Muscle of arm (tissue), 12 donors: ENCODE measurements around the gene PNKP. TPM values are rescaled to one million over a fixed set of nuclear protein-coding genes. Genes with fewer than 3 reads are reported as not detected.

ENCODE experiments used
- DNase-seq: peaks from one replicate; pipeline ENCODE4 v3.0.0-alpha.2; 2013
- polyA plus RNA-seq, 12 donors: library from polyadenylated mRNA; unstranded; fragments of 120-200 nt; gene quantifications; one replicate each; pipeline ENCODE4 v1.2.1, GENCODE V29; 2013; ENCODE audit not compliant: insufficient read length in 12 of 12

The PNKP gene
- polyA plus RNA-seq, 12 donors = 17.2 to 73.0 (median 28.5) TPM; not detected in 1

GRCh38 chr19:49847731-49848696, 19.4 kb downstream of the PNKP start:
- no peak for DNase-seq

DNA sequence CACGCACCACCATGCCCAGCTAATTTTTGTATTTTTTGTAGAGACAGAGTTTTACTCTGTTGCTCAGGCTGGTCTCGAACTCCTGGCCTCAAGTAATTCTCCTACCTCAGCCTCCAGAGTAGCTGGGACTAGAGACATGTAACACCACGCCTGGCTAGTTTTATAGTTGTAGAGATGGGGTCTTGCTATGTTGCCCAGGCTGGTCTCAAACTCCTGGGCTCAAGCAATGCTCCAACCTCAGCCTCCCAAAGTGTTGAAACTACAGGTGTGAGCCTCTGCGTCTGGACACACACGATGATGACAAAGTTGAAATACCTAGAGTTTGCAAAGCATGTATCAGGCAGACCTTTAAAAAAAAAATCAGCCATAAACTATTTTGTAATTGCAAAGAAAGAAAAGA, 21.0 kb downstream of the PNKP start:
- no peak for DNase-seq

- DNase-seq = no peak
Measured at GRCh38 chr19:49845414-49845813, 22.0 kb downstream of the PNKP start.

DNA sequence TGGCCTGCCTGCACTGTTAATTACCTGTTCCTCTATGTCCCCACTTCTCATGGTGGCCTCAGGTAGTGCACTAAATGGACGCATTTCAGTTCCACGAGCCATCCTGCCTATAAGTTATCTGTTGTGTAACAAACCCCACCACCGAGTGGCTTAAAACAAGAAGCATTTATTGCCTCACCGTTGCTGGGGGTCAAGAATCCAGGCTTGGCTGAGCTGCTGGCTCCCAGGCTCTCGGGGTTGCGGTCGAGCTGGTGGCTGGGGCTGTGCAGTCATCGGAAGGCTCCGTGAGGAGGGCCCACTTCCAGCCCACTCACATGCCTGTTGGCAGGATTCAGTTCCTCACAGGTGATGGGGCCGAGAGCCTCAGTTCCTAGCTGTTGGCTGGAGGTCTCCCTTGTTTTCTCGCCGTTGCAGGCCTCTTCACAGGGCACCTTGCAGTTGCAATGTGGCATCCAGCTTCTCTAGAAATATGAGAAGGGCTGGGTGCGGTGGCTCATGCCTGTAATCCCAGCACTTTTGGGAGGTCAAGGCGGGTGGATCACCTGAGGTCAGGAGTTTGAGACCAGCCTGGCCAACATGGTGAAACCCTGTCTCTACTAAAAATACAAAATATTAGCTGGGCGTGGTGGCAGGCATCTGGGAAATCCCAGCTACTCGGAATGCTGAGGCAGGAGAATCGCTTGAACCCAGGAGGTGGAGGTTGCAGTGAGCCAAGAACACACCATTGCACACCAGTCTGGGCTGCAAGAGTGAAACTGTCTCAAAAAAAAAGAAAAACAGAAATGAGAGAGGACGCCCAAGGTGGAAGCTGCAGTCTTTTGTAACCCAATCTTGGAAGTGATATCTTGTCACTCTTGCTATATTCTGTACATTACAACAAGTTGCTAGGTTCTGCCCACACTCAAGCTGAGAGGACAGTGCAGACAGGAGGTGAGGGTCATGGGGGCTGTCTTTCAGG, 23.0 kb downstream of the PNKP start:
- no peak for DNase-seq

GRCh38 chr19:49843265-49843664, 24.1 kb downstream of the PNKP start:
- no peak for DNase-seq

- no peak for DNase-seq
Measured at GRCh38 chr19:49840736-49841249, 26.6 kb downstream of the PNKP start.

- DNase-seq = no peak
Measured at GRCh38 chr19:49840321-49840720, 27.1 kb downstream of the PNKP start.

GRCh38 chr19:49839713-49840112, 27.7 kb downstream of the PNKP start:
- no peak for DNase-seq

GRCh38 chr19:49838885-49839588, 28.3 kb downstream of the PNKP start:
- no peak for DNase-seq

GRCh38 chr19:49837425-49837824, 30.0 kb downstream of the PNKP start:
- DNase-seq = no peak

GRCh38 chr19:49837009-49837310, 30.4 kb downstream of the PNKP start:
- DNase-seq = no peak

- no peak for DNase-seq
Measured at GRCh38 chr19:49836176-49837008, 31.0 kb downstream of the PNKP start.

DNA sequence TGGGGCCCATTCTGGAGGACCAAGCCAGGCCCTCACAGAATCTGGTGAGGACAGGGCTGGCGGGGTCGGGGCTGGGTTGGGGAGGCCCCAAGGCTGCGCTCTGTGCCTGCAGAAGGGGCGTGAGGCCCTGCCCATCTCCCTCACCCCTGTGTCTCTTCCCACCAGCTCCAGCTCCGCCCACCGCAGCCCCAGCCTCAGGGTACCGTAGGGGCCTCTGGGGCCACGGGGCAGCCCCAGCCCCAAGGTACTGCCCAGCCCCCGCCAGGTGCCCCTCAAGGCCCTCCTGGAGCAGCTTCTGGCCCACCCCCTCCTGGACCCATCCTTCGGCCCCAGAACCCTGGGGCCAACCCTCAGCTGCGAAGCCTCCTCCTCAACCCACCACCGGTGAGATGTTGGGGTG, 31.8 kb downstream of the PNKP start:
- DNase-seq = no peak

GRCh38 chr19:49833599-49833998, 33.8 kb downstream of the PNKP start:
- DNase-seq = no peak

DNA sequence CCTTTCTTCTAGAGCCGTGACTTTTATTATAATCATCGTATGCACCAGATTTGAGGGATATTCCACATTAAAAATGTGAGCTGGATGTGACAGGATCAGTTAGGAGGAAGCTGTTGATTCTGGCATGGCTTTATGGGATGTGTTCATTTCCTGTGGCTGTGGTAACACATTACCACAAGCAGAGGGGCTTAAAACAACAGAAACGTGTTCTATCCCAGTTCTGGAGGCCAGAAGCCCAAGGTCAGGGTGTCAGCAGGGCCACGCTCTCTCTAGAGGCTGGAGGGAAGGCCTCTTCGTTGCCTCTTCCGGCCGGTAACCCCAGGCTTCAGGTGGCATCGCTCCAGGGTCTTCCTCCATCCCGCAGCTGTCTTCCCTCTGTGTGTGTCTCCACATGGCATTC, 34.8 kb downstream of the PNKP start:
- no peak for DNase-seq

DNA sequence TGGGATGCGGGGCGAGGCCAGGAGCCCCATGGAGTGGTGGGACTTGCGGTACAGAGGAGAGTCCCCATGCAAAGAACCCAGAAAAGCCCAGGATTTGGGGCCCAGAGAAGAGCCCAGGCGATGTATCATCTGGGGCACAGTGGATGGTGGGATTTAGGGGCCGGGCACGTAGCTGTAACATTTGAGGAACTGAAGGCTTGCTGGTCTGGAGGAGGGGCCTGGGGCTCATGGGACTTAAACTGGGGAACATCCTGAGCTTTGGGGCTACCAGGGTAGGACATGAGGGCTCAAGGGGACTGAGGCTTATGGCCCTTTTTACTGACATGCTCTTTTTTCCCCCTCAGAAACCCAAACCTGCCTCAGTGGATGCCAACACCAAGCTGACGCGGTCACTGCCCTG, 35.8 kb downstream of the PNKP start:
- no peak for DNase-seq

DNA sequence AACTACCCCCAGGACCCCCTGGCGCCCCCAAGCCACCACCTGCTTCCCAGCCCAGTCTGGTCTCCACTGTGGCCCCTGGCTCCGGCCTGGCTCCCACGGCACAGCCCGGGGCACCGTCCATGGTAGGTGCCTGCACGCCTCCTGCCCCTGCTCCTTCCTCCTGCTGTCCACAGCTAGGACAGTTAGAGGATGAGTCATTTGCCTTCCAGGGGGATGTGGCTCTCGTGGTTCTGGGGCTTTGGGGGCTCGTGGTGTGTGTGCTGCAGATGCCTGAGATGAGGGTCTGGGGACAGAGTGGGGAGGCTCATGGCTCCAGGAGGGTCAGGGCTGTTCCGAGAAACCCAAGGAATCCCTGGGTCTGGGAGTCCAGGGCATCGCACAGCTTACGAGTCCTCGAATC, 36.6 kb downstream of the PNKP start:
- DNase-seq = no peak

DNA sequence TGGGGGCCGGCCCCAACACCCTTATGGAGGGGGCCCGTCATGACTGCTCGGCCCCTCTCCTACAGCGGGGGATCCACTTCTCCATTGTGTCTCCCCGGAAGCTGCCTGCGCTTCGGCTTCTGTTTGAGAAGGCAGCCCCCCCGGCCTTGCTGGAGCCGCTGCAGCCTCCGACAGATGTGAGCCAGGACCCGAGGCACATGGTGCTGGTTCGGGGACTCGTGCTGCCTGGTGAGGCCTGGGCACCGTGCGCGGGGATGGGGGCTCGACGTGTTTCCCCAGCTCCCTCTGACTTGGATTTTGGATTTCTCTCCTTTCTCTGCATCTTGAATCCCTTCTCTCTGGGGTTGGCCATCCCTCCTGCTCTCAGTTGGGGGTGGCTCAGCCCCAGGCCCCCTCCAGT, 37.7 kb downstream of the PNKP start:
- DNase-seq = no peak

DNA sequence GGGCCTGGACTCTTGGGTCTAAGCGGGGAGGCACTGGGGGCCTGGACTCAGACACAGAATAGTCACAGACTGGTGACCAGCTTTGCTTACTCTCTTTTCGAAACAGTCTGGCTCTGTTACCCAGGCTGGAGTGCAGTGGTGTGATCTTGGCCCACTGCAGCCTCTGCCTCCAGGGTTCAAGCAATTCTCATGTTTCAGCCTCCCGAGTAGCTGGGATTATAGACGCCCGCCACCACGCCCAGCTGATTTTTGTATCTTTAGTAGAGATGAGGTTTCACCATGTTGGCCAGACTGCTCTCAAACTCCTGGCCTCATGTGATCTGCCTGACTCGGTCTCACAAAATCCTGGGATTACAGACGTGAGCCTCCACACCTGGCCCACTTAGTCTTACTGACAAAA, 38.2 kb downstream of the PNKP start:
- no peak for DNase-seq

DNA sequence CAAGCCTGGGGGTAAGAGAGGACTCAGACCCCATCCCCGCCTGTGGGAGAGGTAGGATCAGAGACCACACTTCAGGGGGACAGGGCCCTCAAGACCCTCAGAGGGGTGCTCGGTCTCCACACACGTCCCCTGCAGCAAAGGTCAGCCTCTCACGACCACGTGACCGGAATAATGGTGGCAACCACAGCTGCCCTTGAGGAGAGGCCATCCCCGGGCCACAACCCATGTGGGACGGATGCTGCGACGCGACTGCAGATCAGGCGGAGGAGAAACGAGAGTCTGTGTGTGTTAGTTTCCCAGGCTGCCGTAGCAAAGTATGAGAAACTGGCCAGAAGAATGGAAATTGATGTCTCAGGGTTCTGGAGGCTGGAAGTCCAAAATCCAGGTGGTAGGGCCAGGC, 40.3 kb downstream of the PNKP start:
- no peak for DNase-seq

DNA sequence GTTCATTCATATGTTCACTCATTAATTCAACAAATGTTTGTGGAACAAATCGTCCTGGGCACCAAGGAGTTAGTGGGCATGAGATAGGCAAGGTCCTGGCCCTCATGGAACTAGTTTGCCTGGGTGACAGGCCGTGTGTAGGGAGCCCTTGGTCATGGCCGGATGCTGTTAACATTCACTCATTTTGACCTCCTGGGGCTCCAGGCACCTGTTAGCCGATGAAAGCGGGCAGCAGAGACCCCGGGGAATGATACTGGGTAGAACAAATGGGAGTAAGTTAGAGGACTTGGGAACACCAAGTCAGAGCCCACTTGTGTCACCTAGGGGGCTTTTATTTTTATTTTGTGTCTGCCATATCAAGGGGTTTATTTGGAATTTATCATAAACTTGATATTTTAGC, 42.7 kb downstream of the PNKP start:
- no peak for DNase-seq
